ENCODE data around the gene PHF21A.
"Not testable (repeated sequence)": the region's sequence is repeated elsewhere in the genome, so short reads cannot be mapped to it uniquely, and the experiment has no call there.

The PHF21A gene

DNA sequence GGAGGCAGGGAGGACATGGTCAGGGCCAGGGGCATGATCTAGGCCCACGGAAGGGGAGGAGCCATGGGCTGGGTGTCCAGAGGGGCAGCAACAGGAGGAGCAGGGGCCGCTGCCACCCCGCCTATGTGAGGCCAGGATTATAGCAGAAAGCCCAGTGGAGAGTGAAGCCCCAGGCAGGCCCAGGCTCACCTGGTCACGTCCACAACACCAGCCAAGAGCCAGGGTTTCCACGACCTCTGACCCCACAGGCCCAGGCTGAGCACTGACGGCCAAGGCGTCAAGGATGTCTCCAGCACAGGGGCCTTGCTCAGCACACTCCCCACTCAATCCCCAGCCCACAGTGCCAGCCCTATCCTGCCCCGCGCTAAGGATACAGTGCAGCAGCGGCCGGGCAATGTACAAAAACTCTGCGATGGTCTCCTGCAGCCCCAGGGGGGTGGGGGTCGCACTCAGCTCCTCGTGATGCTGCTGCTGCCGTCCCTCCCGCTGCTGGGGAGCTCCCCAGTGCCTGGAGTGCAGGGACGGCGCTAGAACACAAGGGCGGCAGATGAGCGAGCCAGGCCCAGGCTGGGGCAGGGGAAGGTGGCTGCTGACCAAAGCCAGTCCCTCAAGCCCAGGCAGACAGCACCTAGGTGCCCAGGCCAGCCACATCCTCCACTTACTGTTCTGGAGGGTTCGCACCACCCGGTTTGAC lies 207.2 kb downstream of the PHF21A start:
- H3K4me1 Mint-ChIP-seq (ENCODE audit: low read depth) = peaks cover 23% of the 10 kb centered on the region
- intact Hi-C loops (cut with micrococcal nuclease) = no loop called here

DNA sequence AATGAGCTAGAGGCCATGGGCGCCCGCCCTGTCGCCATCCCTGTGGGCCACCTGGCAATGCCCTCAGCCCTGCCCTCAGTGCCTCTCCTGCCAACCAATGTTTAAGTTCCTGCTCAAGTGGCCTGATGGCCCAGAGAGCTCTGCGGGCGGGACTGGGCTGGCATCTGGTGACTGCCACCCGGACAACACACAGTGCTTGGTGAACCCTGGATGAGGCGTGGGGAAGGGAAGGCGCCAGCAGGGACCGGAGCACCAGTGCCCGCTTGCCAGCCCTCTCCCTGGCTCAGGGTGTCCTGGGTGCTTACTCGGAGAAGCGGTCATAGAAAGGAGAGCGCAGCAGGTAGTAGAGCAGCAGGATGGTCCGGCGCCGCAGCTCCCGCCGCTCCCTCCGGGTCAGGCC lies 207.7 kb downstream of the PHF21A start:
- intact Hi-C loops (cut with micrococcal nuclease) = no loop called here
- Mint-ChIP-seq H3K27me3 (no peaks in the 10 kb centered on the region), H3K27ac (no peak overlapping the region), H3K36me3 (ENCODE audit: low read depth) (peaks cover 93% of the 10 kb centered on the region), H3K4me3 (no peak overlapping the region), H3K9me3 (no peaks in the 10 kb centered on the region), H3K4me1 (ENCODE audit: low read depth) (peaks cover 21% of the 10 kb centered on the region)

More for the DNA sequence above, 207.2 kb downstream of the PHF21A start:
- Mint-ChIP-seq H3K4me3 (no peak overlapping the region), H3K27me3 (no peaks in the 10 kb centered on the region), H3K9me3 (no peaks in the 10 kb centered on the region), H3K27ac (no peak overlapping the region), H3K36me3 (ENCODE audit: low read depth) (peaks cover 91% of the 10 kb centered on the region)

DNA sequence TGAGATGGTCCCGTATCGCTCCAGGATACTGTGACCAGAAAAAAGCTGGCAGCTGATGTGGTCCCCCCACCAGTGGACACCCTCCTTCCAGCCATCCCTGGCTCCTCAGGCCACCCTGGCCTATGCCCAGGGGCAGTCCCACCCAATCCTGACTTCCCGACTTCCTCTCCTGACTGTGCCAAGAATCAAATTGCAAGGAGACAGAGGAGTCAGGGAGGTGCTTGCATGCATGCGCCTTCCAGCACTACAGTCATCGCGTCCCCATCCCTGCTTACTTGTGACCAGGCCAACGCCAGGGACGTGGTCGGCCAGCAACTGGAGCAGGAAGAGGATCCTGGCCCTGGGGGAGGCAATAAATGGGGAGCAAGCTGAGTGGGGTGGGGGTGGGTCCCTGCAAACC lies 210.6 kb downstream of the PHF21A start:
- H3K36me3 Mint-ChIP-seq (ENCODE audit: low read depth) = peaks cover 71% of the 10 kb centered on the region
- intact Hi-C loops (cut with micrococcal nuclease) = no loop called here

DNA sequence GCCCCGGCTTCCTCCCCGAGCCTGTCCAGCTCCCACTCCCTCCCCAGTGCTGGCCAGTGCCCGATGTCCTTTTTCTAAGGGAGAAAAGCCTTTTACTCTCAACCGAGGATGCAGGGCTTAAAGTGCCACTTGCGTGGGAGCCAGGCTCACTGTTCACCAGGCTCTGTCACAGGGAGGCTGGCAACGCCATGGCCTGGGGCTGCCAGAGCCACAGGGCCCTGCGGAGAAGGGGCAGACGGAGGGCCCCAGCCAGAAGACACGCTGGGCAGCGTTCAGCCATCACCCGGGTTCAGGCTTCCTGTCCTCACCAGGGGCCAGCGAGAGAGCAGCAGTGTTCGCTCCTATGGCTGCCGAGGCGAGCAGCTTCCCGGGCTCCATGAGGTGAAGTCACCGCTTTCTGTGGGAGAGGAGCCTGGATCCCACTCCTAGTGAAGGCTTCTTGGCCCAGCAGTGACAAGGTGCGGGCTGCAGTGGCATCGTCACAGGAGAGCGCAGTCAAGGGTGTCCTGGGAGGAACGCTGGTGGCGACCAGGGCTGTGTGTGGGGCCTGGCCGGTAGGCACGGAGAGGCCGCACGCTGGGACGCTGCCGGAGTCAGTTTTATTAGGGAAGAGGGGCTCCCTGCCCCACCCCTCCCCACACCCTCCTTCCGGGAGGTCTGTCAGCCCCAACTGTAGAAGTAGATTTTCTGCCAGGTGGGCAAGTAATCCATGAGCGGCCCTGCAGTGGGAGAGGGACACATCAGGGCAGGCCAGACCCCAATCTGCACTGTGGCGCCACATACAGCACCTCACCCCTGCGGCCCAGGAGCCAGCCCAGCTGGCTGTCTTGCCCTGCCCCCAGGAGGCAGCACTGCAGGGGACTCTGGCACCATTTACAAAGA lies 211.4 kb downstream of the PHF21A start:
- no peaks in the 10 kb centered on the region for H3K9me3 Mint-ChIP-seq
- no peak overlapping the region for H3K27ac Mint-ChIP-seq
- no peak overlapping the region for H3K4me3 Mint-ChIP-seq
- H3K4me1 Mint-ChIP-seq (ENCODE audit: low read depth) = peaks cover 12% of the 10 kb centered on the region
- intact Hi-C loops (cut with micrococcal nuclease) = no loop called here
- H3K27me3 Mint-ChIP-seq = peaks cover 3% of the 10 kb centered on the region
- H3K36me3 Mint-ChIP-seq (ENCODE audit: low read depth) = peaks cover 63% of the 10 kb centered on the region

More for the DNA sequence above, 210.6 kb downstream of the PHF21A start:
- H3K27me3 Mint-ChIP-seq = peaks cover 3% of the 10 kb centered on the region
- no peaks in the 10 kb centered on the region for H3K9me3 Mint-ChIP-seq
- peaks cover 14% of the 10 kb centered on the region for H3K4me1 Mint-ChIP-seq (ENCODE audit: low read depth)
- no peak overlapping the region for H3K4me3 Mint-ChIP-seq
- H3K27ac Mint-ChIP-seq = no peak overlapping the region

DNA sequence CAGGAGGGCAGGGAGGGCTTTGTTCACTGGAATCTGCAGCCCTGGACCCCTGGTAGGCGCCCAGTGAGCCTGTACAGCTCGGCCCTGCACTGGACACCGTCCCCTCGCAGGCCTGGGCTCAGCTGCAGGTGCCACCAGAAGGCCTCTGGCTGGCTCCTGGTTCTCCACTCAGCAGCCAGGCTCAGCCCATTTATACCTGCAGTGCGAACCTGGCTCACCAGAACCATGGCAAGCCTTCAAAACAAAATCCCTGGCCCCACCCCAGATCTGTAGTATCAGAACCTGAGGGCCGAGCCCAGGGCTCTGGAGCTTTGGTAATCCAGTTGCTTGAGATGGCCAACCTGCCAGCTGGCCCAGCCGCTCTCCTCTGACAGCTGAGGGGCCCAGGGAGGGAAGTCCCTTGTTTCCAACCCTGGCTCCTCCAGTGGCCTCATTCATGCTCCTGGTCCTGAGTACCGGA lies 213.3 kb downstream of the PHF21A start:
- Mint-ChIP-seq H3K27me3 (peaks cover 3% of the 10 kb centered on the region), H3K27ac (no peak overlapping the region), H3K4me1 (ENCODE audit: low read depth) (peaks cover 12% of the 10 kb centered on the region), H3K4me3 (no peak overlapping the region), H3K9me3 (no peaks in the 10 kb centered on the region), H3K36me3 (ENCODE audit: low read depth) (peaks cover 44% of the 10 kb centered on the region)
- intact Hi-C loops (cut with micrococcal nuclease) = no loop called here

DNA sequence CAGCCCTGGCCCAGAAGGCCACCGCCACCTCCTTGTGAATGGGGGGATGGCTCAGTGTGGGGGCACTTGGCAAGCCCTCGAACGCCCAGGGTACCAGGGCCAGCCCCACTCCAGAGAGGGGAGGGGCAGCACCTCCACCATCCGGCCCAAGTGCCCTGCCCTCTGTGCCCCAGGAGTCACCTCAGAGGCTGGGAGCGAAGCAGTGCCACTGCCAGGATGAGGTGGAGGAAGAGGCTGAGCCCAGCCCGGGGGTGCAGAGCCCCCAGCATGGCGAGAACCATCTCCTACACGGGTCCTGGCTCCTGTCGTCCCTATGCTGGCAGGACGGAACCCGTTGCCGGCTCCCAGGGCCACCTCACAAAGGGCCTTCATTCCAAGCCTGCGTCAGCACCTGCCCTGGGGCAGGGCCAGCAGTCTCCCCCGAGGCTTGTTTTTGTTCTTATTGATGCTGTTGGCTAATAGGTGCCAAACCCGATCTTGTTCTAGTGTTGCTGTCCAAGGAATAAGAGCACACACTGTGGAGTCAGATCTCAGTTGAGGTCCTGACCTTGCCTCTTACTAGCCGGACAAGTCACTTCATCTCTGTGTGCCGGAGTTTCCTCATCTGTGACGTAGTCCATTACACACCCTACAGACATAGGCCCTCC lies 214.2 kb downstream of the PHF21A start, which contains the start of gene FREY1:
TSS of gene FREY1 (minus strand) at position 307 of the 647 bp plus-strand sequence. CDS start at position 281, 26 bp downstream.
- peaks cover 35% of the 10 kb centered on the region for H3K36me3 Mint-ChIP-seq (ENCODE audit: low read depth)
- intact Hi-C loops (cut with micrococcal nuclease) = no loop called here
- H3K27me3 Mint-ChIP-seq = peaks cover 8% of the 10 kb centered on the region
- peaks cover 12% of the 10 kb centered on the region for H3K4me1 Mint-ChIP-seq (ENCODE audit: low read depth)
- no peak within 1 kb of the TSS for H3K4me3 Mint-ChIP-seq
- no peak within 1 kb of the TSS for H3K27ac Mint-ChIP-seq
- H3K9me3 Mint-ChIP-seq = no peaks in the 10 kb centered on the region

DNA sequence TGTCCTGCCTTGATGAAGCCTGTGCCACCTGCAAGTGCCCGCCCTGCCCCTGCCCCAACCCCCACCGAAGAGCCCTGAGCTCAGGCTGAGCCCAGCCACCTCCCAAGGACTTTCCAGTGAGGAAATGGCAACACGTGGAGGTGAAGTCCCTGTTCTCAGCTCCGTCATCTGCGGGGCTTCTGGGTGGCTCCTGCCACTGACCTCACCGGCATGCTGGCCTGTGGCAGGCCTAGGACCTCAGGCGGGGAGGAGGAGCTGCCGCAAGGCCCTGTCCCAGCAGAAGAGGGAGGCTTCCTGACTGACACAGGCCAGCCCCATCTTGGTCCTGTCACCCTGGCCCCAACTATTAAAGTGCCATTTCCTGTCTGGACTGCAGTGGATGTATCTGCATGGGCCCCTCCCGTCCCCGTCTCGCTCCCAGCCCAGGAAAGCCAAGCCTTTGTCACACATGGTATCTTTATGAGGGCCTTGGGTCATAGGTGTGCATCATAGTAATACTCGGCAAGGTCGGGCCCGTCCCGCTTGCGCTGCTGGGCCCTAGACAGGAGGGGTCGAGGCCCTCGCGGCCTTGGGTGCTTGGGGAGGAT lies 215.1 kb downstream of the PHF21A start:
- Mint-ChIP-seq H3K27me3 (peaks cover 17% of the 10 kb centered on the region), H3K4me1 (ENCODE audit: low read depth) (peaks cover 12% of the 10 kb centered on the region), H3K36me3 (ENCODE audit: low read depth) (peaks cover 26% of the 10 kb centered on the region), H3K4me3 (no peak overlapping the region), H3K27ac (no peak overlapping the region), H3K9me3 (no peaks in the 10 kb centered on the region)
- intact Hi-C loops (cut with micrococcal nuclease) = no loop called here

DNA sequence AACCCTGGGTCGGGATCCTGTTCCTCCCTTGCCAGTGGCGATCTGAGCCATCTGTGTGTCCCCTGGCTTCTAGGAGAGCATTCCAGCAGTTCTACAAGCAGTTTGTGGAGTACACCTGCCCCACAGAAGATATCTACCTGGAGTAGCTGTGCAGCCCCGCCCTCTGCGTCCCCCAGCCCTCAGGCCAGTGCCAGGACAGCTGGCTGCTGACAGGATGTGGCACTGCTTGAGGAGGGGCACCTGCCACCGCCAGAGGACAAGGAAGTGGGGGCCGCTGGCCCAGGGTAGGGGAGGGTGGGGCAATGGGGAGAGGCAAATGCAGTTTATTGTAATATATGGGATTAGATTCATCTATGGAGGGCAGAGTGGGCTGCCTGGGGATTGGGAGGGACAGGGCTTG lies 215.7 kb downstream of the PHF21A start:
- Mint-ChIP-seq H3K27me3 (peaks cover 23% of the 10 kb centered on the region), H3K36me3 (ENCODE audit: low read depth) (peaks cover 20% of the 10 kb centered on the region), H3K4me1 (ENCODE audit: low read depth) (peaks cover 17% of the 10 kb centered on the region)
- H3K27ac Mint-ChIP-seq; H3K9me3 Mint-ChIP-seq; H3K4me3 Mint-ChIP-seq; intact Hi-C loops (cut with micrococcal nuclease): not testable (repeated sequence)

DNA sequence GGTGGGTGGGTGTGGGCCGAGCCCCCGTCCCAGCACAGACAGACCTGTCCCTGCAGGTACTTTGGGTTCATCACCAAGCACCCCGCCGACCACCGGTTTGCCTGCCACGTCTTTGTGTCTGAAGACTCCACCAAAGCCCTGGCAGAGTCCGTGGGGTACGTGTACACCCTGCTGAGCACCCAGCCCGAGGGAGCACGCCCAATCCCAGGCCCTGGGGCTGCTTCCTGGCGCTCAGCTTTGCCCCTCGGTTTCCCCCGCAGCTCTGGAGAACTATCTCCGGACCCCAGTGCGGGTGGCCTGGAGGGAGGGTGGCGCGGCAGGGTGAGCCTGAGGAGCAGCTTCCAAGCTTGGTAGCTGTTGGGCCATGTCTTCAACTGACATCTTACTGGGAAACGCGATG lies 216.2 kb downstream of the PHF21A start:
- intact Hi-C loops (cut with micrococcal nuclease) = no loop called here
- peaks cover 26% of the 10 kb centered on the region for H3K27me3 Mint-ChIP-seq
- H3K4me1 Mint-ChIP-seq (ENCODE audit: low read depth) = peaks cover 20% of the 10 kb centered on the region
- no peak overlapping the region for H3K4me3 Mint-ChIP-seq
- peaks cover 16% of the 10 kb centered on the region for H3K36me3 Mint-ChIP-seq (ENCODE audit: low read depth)
- no peaks in the 10 kb centered on the region for H3K9me3 Mint-ChIP-seq
- no peak overlapping the region for H3K27ac Mint-ChIP-seq

DNA sequence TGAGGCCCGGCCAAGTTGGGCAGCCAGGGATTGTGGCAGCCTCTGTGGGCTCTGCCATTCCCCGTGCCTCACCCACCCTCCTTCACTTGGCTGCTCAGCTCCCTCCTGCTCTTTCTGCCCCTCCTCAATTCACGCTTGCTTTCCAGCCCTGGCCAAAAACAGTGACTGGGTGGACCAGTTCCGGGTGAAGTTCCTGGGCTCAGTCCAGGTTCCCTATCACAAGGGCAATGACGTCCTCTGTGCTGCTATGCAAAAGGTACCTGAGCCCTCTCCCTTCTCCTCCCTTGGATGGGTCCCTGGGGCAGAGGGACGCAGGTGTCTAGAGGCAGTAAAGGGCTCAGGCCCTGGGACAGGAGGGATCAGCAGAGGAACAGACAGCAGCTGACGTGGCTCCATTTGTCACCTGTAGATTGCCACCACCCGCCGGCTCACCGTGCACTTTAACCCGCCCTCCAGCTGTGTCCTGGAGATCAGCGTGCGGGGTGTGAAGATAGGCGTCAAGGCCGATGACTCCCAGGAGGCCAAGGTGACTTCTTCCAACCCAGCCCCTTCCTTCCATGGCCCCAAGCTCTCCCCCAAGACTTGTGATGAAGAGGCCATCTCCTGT lies 216.8 kb downstream of the PHF21A start:
- Mint-ChIP-seq H3K9me3 (no peaks in the 10 kb centered on the region), H3K36me3 (ENCODE audit: low read depth) (peaks cover 9% of the 10 kb centered on the region), H3K4me3 (no peak overlapping the region), H3K4me1 (ENCODE audit: low read depth) (peaks cover 24% of the 10 kb centered on the region), H3K27me3 (peaks cover 29% of the 10 kb centered on the region), H3K27ac (no peak overlapping the region)
- intact Hi-C loops (cut with micrococcal nuclease) = no loop called here

DNA sequence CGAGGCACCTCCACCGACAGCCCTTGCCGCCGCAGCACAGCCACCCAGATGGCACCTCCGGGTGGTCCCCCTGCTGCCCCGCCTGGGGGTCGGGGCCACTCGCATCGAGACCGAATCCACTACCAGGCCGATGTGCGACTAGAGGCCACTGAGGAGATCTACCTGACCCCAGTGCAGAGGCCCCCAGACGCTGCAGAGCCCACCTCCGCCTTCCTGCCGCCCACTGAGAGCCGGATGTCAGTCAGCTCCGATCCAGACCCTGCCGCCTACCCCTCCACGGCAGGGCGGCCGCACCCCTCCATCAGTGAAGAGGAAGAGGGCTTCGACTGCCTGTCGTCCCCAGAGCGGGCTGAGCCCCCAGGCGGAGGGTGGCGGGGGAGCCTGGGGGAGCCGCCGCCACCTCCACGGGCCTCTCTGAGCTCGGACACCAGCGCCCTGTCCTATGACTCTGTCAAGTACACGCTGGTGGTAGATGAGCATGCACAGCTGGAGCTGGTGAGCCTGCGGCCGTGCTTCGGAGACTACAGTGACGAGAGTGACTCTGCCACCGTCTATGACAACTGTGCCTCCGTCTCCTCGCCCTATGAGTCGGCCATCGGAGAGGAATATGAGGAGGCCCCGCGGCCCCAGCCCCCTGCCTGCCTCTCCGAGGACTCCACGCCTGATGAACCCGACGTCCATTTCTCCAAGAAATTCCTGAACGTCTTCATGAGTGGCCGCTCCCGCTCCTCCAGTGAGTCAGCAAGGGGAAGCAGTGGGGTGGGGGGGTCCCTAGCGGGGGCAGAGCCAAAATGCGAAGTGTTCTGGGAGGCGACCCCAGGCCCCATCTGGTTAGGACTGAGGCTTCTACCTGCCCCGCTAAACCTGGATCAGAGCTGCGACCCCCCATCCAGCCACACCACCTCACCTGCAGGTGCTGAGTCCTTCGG lies 218.5 kb downstream of the PHF21A start:
- Mint-ChIP-seq H3K4me3 (no peak overlapping the region), H3K9me3 (no peaks in the 10 kb centered on the region), H3K27ac (no peak overlapping the region), H3K36me3 (ENCODE audit: low read depth) (no peaks in the 10 kb centered on the region), H3K27me3 (peaks cover 46% of the 10 kb centered on the region), H3K4me1 (ENCODE audit: low read depth) (peaks cover 35% of the 10 kb centered on the region)
- intact Hi-C loops (cut with micrococcal nuclease) = no loop called here

DNA sequence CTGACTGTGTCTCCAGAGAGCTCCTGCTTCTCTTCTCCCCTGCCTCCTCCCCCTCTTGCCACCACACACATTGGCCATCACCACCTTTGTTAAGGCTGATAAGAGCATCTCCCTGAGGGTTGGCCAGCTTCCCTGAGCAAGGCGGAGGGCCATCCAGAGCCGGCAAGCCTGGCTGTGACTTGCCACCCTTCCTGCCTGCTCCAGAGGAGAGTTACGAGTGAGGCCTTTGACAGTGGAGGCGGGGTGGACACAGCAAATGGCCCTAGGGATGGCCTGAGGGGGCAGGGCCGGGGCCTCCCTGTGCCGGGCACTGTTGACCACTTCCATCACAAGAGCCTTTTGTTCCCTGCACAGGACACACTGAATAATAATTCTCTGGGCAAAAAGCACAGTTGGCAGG lies 219.6 kb downstream of the PHF21A start:
- H3K4me3 Mint-ChIP-seq = no peak overlapping the region
- H3K27me3 Mint-ChIP-seq = peaks cover 56% of the 10 kb centered on the region
- H3K4me1 Mint-ChIP-seq (ENCODE audit: low read depth) = peaks cover 35% of the 10 kb centered on the region
- intact Hi-C loops (cut with micrococcal nuclease) = no loop called here
- H3K27ac Mint-ChIP-seq = no peak overlapping the region
- H3K9me3 Mint-ChIP-seq = no peaks in the 10 kb centered on the region
- H3K36me3 Mint-ChIP-seq (ENCODE audit: low read depth) = no peaks in the 10 kb centered on the region
